Astrocyte of the spinal cord (primary cell): Measurements from ENCODE around the gene ZIC1.
A peak's percentile ranks its signal among the peaks of the same experiment; 100 is the strongest.

Experiments
- DNase-seq: peaks from one replicate; pipeline ENCODE4 v3.0.0; 2011; ENCODE audit warnings: low read depth, low spot score
- H3K4me3 ChIP-seq: 2 replicates; pipeline ENCODE4 v1.5.1; 2011; ENCODE audit warnings: low read depth, mild to moderate bottlenecking, low read length, moderate library complexity
- CTCF ChIP-seq: IDR thresholded peaks from 2 replicates; pipeline ENCODE4 v1.5.1; 2012; ENCODE audit warnings: low read depth, mild to moderate bottlenecking, low read length, inconsistent platforms
- in situ Hi-C: cut with HindIII; loops from 2 replicates; pipeline ENCODE4 v1.10.0; 2017; ENCODE audit warnings: low sequenced_read_pairs

ZIC1 gene

GRCh38 chr3:147385059-147386012, 23.8 kb upstream of the ZIC1 start:
- in situ Hi-C loops, result loop anchor here (25.0 kb wide), 2 partner anchors 573 to 702 kb away; no protein-coding TSS in a partner anchor
- no peak overlapping the region for H3K4me3 ChIP-seq
- TF ChIP-seq CTCF, result no peak
- no peak for DNase-seq

- in situ Hi-C loops, result loop anchor here (25.0 kb wide), 2 partner anchors 575 to 700 kb away; no protein-coding TSS in a partner anchor
- no peak overlapping the region for H3K4me3 ChIP-seq
- no peak for TF ChIP-seq CTCF
- no peak for DNase-seq
These were observed 21.8 kb upstream of the ZIC1 start for GRCh38 chr3:147387291-147387884.

GRCh38 chr3:147387885-147388699, 21.1 kb upstream of the ZIC1 start:
- TF ChIP-seq CTCF, result no peak
- in situ Hi-C loops, result loop anchor here (25.0 kb wide), 2 partner anchors 576 to 699 kb away; no protein-coding TSS in a partner anchor
- peak overlapping the region; percentile 28 for H3K4me3 ChIP-seq
- DNase-seq, result peak; percentile 38

- in situ Hi-C loops, result loop anchor here (25.0 kb wide), 2 partner anchors 577 to 698 kb away; no protein-coding TSS in a partner anchor
- DNase-seq, result peak; percentile 57
- TF ChIP-seq CTCF, result no peak
- peak overlapping the region; percentile 28 for H3K4me3 ChIP-seq
These were observed 20.2 kb upstream of the ZIC1 start for GRCh38 chr3:147388700-147389580.

GRCh38 chr3:147389717-147390116, 19.4 kb upstream of the ZIC1 start:
- peak; percentile 84 for DNase-seq
- no peak overlapping the region for H3K4me3 ChIP-seq
- in situ Hi-C loops, result loop anchor here (25.0 kb wide), 2 partner anchors 577 to 698 kb away; no protein-coding TSS in a partner anchor
- TF ChIP-seq CTCF, result no peak
